ENCODE data around the gene EFHC1. TPM values are rescaled to one million over a fixed set of nuclear protein-coding genes. Genes with fewer than 3 reads are reported as not detected.
A peak's percentile ranks its signal among the peaks of the same experiment; 100 is the strongest.

EFHC1 gene
- total RNA-seq, 4 donors from 2014 or later: 30.6 to 45.6 (median 37.7) TPM

DNA sequence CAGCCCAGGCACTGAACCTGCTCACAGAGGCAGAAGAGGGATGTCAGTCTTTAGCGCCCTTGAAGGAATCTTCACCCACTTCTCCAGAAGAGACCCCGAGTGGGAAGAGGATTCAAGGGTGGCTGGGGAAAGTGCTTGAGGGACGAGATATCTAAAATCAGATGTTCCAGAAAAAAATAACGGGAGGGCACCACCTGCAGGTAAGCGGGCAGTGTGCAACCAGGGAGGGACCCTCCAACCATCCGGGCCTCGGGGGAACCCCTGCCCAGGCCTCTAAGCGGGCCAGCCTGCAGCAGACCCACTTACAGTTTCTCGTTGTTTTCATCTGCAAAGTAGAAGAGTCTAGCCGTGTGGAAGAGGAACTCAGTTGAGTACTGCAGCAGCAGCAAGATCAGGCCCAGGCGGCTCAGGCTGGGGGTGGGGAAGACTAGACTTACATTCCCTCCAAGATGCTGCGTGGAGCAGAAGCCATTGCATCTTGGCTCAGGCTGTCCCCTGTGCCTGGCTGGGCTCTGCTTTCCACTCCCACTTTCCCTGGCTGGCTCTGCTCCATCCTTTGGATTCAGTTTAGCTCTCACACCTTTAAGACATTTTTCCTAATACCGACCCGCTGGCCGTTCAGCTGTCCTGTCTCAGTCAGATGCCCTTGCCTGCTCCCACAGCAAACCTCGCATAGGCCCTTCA lies 85.7 kb downstream of the EFHC1 start:
- H3K27me3 ChIP-seq: no peaks in the 10 kb centered on the region
- H3K27ac ChIP-seq: no peak overlapping the region
- H3K36me3 ChIP-seq: peaks cover 0 to 91% (median 0%) of the 10 kb centered on the region in 3 donors
- H3K4me1 ChIP-seq: peaks cover 0 to 56% (median 24%) of the 10 kb centered on the region in 4 donors
- H3K9me3 ChIP-seq: no peaks in the 10 kb centered on the region
- no peak overlapping the region for H3K4me3 ChIP-seq
- 77 to 84% methylated on average over 16 of the region's 16 CpGs for WGBS, 2 donors
- DNase-seq (ENCODE audit: low spot score in 2 of 2): no peak
- TF ChIP-seq, protein P1, sequence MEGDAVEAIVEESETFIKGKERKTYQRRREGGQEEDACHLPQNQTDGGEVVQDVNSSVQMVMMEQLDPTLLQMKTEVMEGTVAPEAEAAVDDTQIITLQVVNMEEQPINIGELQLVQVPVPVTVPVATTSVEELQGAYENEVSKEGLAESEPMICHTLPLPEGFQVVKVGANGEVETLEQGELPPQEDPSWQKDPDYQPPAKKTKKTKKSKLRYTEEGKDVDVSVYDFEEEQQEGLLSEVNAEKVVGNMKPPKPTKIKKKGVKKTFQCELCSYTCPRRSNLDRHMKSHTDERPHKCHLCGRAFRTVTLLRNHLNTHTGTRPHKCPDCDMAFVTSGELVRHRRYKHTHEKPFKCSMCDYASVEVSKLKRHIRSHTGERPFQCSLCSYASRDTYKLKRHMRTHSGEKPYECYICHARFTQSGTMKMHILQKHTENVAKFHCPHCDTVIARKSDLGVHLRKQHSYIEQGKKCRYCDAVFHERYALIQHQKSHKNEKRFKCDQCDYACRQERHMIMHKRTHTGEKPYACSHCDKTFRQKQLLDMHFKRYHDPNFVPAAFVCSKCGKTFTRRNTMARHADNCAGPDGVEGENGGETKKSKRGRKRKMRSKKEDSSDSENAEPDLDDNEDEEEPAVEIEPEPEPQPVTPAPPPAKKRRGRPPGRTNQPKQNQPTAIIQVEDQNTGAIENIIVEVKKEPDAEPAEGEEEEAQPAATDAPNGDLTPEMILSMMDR (IDR thresholded peaks at IDR 0.05): no peak
- TF ChIP-seq POLR2A (IDR thresholded peaks at IDR 0.05) (no peak), EP300 (IDR thresholded peaks at IDR 0.05) (no peak)

DNA sequence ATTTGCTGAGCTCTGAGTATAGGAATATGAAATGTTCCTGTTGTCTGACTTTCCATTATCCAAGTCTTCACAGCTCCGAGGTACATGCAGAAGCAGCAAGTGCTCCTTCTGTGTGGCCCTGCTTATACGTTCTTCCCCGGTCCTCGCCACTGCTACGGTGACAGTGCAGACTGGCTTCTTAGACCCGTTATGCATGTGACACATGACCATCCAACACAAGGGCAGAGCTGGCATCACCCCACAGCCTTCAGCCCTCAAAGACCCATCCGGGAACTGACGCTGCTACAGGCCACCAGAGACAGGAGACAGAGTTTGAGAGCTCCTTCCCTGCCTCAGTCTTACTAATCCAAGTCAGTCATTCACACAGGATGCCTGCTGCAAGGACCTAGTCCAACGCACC lies 86.3 kb downstream of the EFHC1 start:
- Histone ChIP-seq H3K27me3 (no peaks in the 10 kb centered on the region), H3K4me3 (no peak overlapping the region), H3K9me3 (no peaks in the 10 kb centered on the region), H3K27ac (no peak overlapping the region), H3K36me3 (peaks cover 0 to 85% (median 0%) of the 10 kb centered on the region in 3 donors), H3K4me1 (peaks cover 0 to 62% (median 27%) of the 10 kb centered on the region in 4 donors)
- 81 to 84% methylated on average over 9 of the region's 9 CpGs for WGBS, 2 donors
- no peak for DNase-seq (ENCODE audit: low spot score in 2 of 2)
- no peak for TF ChIP-seq POLR2A (IDR thresholded peaks at IDR 0.05)

DNA sequence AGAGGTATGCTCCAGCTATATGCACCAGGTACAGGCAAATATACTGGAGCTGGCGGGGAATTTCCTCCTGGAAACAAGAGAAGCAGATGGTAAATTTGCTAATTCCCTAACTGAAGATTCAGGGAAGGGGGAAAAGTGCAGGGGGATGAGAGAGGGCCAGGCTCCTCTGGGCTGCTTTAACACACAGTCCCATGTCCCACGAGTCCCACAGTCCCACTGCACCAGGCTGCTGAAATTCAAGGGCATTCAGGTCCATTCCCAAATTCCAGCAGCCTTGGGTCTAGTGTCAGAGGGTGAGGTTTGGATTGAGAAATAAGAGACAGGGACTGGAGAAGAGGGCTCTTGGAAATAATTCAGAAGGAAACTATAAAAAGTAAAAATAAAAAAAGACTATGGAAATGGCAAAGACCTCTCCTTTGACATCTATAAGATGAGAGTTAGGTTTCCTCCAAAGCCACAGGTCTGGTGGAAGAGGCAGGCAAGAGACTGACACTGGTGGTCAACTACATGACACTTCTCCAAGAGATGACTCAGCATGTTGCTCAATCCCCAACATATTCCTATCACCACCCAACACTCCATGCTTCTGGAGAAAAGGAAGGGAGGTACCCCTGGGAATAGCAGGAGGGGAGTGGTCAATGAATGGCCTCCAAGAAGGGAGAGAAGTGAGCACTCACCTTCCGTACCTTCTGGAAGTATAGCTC lies 87.6 kb downstream of the EFHC1 start:
- Histone ChIP-seq H3K27ac (peak overlapping the region in 2 of 4 donors; percentile 32 to 53), H3K27me3 (no peaks in the 10 kb centered on the region), H3K4me3 (no peak overlapping the region), H3K9me3 (no peaks in the 10 kb centered on the region), H3K4me1 (peaks cover 0 to 74% (median 38%) of the 10 kb centered on the region in 4 donors), H3K36me3 (peaks cover 0 to 73% (median 0%) of the 10 kb centered on the region in 3 donors)
- TF ChIP-seq, protein P1 (IDR thresholded peaks at IDR 0.05): no peak
- peak in 1 of 2 donors; percentile 61 for TF ChIP-seq EP300 (IDR thresholded peaks at IDR 0.05)
- WGBS, 2 donors: 89 to 91% methylated on average over 3 of the region's 3 CpGs
- peak in 1 of 2 donors; percentile 69 for DNase-seq (ENCODE audit: low spot score in 2 of 2)

DNA sequence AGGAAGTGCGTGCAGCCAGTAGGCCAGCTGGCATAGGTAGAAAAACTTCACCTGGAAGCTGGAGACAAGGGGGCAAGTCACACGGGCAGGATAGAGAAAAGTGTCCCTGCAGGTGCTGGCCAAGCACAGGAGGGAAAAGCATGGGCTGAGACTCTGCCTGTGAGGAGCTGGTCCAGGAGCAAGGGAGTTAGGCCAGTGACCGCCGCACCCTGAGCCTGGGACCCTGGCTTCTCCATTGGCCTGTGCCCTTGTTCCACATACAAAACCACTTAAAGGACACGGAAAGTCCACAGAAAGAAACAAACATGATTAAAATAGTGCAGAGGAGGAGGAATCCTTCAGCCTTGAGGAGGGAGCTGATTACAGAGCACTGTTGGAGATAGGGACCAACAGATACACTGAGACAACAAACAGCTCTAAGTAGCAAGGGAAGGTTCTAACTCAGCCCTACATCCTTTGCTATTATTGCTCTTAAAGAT lies 88.2 kb downstream of the EFHC1 start:
- TF ChIP-seq EP300 (IDR thresholded peaks at IDR 0.05) (no peak), POLR2A (IDR thresholded peaks at IDR 0.05) (no peak)
- TF ChIP-seq, protein P1 (IDR thresholded peaks at IDR 0.05): no peak
- Histone ChIP-seq H3K4me1 (peaks cover 0 to 77% (median 40%) of the 10 kb centered on the region in 4 donors), H3K4me3 (no peak overlapping the region), H3K27ac (peak overlapping the region in 2 of 4 donors; percentile 32 to 53), H3K36me3 (peaks cover 0 to 67% (median 0%) of the 10 kb centered on the region in 3 donors), H3K27me3 (no peaks in the 10 kb centered on the region), H3K9me3 (no peaks in the 10 kb centered on the region)
- WGBS, 2 donors: 91 to 94% methylated on average over 5 of the region's 5 CpGs
- DNase-seq (ENCODE audit: low spot score in 2 of 2): no peak

DNA sequence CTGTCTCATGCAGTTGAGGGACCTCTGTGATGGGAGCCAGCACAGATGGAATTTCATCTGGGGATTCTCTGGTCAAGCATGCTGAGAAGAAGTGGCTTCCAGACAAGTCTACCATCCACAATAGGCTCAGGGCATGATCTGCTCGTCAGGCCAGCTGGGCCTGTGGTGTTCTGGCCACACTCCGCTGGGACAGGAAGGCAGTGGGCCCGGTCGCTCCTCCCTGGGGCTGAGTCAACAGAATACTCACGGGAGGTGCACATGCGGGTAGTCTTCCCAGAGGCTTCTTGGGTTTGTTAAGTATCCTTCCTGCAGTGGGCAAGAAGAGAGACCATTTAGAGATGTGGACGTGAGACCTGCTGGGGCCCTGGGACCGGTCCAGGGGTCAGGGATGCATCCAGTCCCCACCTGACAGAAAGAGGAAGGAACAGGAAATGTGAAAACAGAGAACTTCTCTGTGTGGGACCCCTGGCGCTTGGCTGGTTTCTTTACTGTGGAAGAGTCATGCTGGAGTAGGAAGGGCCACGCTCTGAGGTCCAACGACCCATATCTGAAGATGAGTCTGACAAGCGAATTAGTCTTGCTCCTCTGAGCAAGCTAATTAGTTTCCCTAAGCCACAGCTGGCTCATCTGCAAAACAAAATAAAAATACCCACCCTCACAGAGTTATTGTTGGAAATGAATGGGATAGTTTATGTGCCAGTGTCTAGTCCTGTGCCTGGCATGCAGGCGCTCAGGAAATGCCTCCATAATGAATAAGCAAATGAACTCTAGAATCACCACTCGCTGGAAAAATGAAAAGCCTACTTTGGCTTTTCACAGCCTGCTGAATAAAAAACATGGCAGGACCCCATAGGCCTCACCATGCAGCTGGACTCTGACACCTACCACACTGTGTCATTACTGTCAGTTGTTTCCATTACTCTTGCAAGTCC lies 89.4 kb downstream of the EFHC1 start:
- no peaks in the 10 kb centered on the region for H3K27me3 ChIP-seq
- TF ChIP-seq, protein P1 (IDR thresholded peaks at IDR 0.05): no peak
- TF ChIP-seq POLR2A (IDR thresholded peaks at IDR 0.05) (no peak), EP300 (IDR thresholded peaks at IDR 0.05) (no peak)
- DNase-seq (ENCODE audit: low spot score in 2 of 2): no peak
- H3K9me3 ChIP-seq: no peaks in the 10 kb centered on the region
- WGBS, 2 donors: 85 to 88% methylated on average over 14 of the region's 14 CpGs
- peaks cover 0 to 62% (median 0%) of the 10 kb centered on the region in 3 donors for H3K36me3 ChIP-seq
- peaks cover 0 to 77% (median 33%) of the 10 kb centered on the region in 4 donors for H3K4me1 ChIP-seq
- no peak overlapping the region for H3K4me3 ChIP-seq
- H3K27ac ChIP-seq: peak overlapping the region in 2 of 4 donors; percentile 53 to 94
